HG03064 (cell line): ENCODE results near the gene TBX3.
"Not testable (repeated sequence)": the region's sequence is repeated elsewhere in the genome, so short reads cannot be mapped to it uniquely, and the experiment has no call there.

ENCODE experiments used
- ATAC-seq: cut with Tn5 transposase; IDR thresholded peaks from one replicate; pipeline ENCODE4 v1.9.1; 2021; ENCODE audit warnings: low read depth; ENCODE audit not compliant: unreplicated experiment

Gene TBX3

DNA sequence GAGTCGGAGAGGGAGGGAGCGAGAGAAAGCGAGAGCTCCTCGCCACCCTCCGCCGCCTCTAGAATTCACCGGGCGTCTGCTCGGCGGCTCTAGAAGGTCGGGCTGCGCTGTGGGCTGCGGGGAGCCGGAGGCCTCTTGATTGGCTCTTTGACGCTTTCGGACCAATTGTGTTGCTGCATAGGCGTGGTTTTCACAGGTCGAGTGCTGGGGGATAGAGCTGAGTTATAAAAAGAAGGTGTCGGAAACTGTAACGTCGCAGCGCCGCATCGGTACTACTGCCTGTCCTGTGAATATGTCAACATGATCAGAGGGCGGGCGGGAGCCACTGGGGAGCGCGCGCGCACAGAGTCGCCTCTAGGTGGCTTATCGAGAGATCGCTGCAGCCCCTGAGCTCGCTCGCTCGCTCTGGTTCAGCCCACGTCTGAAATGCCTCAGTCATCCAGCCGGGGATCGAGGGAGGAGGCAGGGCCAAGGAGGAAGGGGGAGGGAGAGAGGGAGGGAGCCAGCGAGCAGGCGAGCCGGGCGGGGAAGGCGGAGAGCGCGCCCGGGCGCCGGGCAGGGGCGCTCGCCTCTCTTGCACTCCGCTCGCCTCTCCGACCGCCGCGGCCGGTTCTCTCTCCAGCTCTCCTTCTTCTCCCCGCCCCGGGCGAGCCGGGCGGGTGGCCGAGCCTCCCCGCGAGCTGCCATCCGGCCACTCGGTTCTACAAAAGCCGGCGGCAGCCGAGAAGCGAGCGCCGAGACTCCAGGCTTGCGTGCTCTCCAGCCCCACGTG lies at the start of gene TBX3:
Gene TBX3, minus strand, starts transcription at position 78 of the 772 bp plus-strand sequence. CDS start 975 bp downstream, outside the sequence.
- ATAC-seq, result no peak

DNA sequence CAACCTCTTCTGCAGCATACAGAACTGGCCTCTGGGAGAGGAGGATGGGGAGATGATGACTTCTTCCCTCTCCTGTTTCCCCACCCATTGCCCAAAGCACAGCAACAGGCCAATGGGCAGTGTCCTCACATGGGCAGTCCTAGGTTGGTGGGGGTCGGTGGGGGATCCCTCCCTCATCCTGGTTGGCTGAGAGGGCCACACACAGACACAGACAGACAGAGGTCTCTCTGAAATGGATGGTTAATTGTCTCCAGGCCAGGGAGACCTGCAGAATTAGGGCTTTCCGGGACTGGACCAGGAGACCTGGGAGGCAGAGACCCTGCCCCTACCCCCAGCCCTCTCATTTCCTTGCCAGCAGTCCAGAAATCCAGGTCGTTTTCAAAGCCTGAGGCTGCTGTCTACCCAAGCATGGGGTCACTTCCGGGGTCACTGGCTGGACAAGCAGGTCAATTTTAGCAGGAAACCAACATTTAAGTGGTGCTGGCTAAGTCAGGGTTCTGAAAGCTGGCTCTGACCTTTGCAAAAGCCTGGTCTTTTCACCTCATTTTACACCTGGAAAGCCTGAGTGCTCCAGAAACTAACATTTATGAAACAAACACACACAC lies 48.6 kb upstream of the TBX3 start:
- no peak for ATAC-seq

DNA sequence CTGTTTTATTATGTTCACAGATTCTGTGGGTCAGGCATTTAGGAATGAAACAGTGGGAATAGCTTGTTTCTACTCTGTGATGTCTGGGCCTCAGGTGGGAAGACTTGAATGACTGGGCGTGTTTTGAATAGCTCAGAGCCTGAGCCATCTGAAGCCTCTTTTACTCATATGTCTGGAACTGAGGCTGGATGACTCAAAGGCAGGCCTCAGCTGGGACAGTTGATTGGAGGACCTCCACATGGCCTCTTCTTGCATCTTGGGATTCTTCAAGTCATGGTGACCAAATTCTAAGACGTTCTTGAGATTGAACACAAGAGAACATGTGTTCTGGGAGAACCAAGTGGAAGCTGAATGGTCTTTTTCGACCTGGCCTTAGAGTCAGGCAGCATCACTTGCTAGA lies 45.8 kb upstream of the TBX3 start:
- ATAC-seq, result no peak

DNA sequence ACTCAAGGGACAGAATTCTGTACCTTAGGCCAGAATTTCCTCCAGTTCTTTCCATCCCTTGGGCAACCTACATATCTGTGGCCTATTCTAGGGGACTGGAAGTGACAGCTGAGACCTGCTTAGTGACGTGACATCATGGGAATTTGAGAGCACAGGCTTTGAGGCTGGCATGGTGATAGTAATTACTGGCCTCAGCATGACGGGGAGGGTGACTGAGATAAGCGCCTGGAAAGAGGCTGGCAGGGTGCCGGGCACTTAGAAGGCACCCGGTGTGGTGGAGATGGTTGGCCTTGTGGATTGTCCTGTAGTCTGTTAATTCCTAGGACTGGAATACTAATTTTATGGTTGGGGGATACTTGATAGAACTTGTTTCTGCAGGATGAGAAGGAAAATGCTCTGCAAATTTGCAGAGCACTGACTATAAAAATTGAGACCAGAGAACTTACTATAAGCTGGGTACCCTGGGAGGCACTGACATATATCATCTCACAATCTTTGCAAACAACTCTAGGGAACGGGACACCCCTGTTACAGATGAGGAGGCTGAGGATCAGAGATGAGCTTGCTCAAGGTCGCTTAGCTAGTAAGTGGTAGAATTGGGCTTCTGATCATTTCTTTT lies 42.2 kb upstream of the TBX3 start:
- ATAC-seq, result no peak

DNA sequence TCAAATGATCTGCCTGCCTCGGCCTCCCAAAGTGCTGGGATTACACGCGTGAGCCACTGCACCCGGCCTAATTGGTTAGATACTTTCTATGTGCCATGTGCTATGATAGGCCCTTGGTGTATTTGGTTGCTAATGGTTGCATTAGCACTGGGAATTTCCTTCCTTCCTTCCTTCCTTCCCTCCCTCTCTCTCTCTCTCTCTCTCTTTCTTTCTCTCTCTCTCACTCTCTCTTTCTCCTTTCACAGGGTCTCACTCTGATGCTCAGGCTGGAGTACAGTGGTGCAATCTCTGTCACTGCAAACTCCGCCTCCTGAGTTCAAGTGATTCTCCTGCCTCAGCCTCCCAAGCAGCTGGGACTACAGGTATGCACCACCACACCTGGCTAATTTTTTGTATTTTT lies 38.2 kb upstream of the TBX3 start:
- not testable (repeated sequence) for ATAC-seq

DNA sequence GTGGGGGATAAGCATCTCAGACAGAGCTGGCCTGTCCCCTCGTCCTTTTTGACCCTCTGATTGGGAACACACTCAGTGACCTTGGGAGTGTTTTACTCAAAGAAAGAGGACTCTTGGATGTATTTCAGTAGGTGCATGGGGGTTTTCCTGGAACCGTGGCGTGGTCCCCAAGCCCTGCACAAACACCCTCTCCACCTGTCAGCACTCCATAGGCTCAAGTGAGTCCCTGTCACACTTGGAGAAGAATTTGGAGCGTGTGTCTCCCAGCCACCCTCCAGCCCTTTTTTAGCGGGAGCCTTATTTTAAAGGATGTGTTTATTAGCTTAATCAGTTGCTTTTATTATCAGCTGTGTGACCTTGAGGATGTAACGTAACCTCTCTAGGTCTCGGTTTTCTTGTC lies 37.3 kb upstream of the TBX3 start:
- ATAC-seq, result no peak

DNA sequence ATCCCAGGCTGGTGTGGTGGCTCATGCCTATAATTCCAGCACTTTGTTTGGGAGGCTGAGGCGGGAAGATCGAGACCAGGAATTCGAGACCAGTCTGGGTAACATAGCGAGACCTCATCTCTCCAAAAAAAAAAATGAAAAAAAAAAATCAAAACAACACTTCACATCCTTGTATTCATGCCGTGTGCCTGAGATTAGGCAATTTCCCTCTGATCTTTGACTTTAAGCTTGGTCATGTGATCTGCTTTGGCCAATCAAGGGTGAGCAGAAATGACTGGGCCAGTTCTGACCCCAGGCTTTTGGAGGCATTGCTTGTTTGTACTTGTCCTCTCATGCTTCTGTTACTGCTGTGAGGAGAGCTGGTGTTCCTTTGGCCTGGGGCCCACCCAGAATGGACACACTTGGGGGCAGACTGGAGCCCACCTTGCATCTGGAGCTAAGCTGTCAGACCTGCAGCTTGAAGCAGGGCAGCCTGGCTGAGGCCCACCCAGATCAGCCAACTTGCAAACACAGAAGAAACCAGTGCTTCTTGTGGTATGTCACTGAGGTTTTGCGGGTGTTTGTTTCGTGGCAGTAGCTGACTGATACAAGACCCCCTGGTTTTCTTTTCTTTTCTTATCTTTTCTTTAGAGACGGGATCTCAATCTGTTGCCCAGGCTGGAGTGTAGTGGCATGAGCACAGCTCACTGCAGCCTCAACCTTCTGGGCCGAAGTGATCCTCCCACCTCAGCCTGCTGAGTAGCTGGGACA lies 29.7 kb upstream of the TBX3 start:
- no peak for ATAC-seq

DNA sequence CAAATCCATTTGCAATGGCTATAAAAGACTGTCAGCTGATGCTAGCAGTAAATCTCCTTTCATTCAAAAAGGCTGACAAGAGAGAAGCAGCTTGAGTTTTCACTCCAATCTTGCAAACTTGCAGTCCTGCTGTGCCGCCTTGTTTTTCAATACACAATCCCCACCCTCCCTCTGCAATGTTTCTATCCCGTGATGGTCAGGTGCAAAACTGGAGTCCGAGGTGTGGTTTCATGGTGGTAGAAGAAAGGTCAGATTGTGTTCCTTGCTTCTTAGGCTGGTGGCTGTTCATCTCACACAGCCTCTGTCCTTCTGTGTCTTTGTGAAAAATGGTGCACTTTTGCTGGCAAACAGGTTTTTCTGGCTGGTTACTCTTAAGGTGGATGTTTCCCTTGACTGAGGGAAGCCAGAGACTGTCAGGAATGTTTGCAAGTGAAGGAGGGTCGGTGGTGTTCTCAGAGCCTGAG lies 27.7 kb upstream of the TBX3 start:
- no peak for ATAC-seq

DNA sequence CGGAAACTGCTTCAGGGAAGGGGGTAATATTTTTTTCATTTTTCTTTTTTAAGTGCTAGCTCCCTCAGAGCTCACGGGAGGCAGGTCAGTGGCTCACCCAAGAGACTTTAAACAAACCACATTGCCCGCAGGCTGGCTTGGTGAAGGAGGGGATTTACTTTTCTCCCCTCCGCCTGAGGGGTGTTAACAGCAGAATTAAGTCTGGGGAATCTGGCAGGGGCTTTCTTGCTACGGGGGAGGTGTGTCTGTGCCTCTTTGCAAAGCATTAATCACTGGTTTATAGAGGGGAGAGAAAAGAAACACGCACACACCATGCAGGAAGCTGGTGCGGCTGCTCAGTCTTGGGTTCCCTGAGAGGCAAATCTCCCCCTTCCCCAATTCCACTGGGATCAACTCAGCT lies 26.2 kb upstream of the TBX3 start:
- no peak for ATAC-seq

DNA sequence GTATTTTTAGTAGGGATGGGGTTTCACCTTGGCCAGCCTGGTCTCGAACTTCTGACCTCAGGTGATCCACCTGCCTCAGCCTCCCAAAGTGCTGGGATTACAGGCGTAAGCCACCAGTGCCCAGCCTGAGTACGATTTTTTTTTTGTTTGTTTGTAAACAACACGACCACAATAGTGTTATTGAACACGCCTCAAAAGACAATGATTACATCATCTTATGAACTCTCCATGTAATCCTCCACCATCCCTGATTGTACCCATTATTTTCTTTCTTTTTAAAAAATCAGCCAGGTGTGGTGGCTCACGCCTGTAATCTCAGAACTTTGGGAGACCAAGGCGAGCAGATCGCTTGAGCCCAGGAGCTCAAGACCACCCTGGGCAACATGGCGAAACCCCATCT lies 25.1 kb upstream of the TBX3 start:
- ATAC-seq, result no peak

DNA sequence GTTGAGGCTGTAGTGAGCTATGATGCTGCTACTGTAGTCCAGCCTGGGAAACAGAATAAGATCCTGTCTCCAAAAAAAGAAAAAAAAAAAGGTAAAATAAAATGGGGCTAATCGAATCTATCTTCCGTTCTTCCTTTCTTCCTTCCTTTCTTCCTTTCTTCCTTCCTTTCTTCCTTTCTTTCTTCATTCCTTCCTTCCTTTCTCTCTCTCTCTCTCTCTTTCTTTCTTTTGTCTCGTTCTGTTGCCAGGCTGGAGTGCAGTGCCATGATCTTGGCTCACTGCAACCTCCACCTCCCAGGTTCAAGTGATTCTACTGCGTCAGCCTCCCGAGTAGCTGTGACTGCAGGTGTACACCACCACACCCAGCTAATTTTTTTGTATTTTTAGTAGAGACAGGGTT lies 24.6 kb upstream of the TBX3 start:
- not testable (repeated sequence) for ATAC-seq

DNA sequence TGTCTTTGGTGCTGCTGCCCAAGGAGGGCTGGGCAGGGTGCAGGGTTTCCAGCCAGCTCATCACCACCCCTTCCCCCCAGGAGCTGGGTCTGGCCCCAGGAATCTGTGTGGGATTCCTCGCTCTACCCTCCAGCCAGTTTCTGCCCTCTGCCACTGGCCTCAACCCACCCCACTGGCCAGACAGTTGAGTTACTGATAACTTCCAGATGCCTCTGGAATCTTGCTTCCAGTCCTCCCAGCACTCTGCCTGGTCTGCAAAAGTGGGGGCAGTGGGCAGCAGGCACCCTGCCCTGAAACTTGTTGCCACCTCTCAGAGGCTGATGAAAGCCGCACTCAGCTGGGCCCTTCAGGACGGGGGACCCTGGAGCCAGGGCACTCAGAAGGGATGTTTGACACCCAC lies 20.1 kb upstream of the TBX3 start:
- ATAC-seq, result no peak

DNA sequence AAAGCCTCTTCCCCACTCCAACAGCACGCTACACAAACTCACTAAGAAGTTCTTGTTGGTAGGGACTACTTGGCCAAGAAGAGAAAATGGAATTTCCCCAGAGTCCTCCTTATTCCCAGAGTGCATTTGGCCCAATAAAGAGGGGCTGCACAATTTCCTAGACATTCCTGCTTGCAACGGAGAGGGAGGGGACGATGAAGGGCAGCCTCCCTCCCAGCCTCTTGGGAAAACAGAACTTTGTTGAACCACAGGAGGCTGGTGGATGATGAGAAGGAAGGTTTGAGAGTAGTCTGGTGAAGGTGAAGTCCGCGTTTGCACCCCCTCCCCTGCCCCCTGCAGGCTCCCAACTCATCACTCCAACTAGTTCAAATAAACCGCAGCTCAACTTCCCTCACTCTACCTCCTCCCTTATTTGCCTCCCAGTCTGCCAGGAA lies 19.1 kb upstream of the TBX3 start:
- no peak for ATAC-seq

DNA sequence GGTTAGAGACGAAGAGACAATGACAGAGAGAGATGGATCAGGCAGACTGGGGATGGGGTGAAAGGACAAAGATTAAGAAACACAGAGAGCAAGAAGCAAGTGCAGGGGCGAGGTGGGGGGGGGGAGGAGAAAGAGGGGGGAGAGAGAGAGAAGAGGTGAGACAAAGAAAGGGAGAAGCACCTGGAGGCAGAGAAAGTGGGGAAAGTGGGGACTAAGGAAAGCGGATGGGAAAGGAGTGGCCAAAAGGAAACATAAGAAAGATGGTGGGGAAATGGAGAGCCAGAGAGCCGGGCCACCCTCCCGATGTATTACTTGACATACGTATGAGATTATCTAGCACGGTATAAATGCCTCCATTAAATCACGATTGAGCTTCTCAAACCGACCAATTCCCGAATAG lies 18.5 kb upstream of the TBX3 start:
- ATAC-seq, result no peak

DNA sequence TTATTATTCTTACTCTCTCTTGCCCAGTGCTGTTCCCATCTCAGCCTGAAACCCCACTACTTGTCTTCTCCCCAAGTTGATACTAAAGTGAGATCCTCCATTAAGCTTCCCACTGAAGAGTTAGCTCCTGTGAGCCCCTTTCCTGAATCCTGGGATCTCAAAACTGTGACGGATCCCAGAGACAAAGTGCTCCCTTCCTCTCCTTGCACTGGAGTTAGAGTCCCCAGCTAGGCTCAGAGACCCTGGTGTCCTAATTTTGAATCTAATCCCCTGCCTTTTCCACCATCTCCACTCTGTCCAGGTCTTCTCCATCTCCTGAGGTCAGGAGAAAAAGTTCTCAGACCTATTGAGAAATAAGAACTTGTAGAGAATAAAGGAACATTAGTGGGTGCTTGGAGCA lies 17.6 kb upstream of the TBX3 start:
- no peak for ATAC-seq

DNA sequence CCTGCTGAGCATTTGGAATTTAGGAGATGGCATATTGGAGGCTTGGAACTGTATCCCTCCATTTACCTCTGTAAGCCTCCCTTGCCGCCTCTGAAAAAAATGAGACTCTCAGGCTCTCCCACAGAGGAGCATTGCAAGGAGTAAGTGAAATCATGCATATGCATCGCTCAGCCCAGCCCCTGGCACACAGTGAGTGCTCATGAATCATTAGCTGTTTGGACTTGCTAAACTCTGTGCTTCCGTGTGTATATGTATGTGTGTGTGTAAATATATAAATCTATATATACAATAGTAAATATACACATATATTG lies 17.1 kb upstream of the TBX3 start:
- no peak for ATAC-seq

DNA sequence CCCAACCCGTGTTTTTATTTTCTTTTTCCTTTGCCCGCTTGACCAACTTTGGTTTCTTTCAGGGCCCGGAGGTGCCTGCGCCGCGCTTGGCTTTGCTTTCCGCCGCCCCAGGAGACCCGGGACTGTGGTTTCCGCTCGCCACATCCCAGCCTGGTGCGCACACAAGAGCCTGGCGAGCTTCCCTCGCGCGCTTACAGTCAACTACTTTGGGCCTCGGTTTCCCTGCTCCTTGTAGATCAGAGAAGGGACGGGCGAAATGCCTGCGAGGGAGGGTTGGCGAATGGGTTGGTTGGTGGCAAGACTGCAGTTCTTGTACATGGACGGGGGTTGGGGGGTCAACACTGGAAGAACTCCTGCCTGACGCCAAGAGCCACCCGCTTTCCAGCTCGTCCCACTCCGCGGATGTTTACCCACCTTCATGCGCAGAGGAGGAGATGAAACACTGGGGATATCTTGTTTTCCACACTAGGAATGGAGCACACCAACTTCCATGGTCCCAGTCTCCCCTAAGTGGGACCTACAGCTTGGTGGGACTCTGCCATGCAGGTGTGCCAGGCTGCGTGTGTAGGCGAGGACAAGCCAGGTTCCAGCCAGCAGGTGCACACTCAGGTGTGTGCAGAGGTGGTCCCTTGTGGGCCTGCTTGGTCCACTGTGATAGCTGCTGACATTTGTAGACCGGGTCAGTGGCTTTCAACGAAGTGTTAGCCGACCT lies 16.6 kb upstream of the TBX3 start:
- ATAC-seq, result no peak

DNA sequence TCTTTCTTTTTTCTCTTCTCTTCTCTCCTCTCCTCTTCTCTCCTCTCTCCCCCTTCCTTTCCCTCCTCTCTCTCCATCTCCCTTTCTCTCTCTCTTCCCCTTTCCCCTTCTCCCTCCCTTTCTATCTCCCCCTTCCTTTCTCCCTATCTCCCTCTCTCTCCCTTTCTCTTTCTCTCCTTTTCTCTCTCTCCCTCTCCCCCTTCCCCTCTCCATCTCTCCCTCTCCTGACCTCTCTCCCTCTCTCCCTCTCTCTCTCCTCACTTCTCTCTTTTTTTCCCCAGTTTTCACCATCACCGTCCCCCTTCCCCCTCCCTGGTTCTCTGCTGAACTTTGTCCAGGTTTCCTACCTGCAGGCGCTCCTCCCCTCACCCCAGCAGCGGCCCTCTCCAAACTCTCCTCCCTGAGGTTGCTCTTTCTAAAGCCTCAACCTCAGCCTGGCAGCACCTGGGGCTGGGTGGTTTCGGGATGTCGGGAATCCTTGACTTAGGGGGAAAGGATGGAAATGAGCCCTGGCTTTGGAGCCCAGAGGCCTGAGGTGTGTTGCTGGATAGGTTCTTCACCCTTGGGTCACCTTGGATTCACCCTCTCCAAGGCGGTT lies 14.7 kb upstream of the TBX3 start:
- no peak for ATAC-seq

DNA sequence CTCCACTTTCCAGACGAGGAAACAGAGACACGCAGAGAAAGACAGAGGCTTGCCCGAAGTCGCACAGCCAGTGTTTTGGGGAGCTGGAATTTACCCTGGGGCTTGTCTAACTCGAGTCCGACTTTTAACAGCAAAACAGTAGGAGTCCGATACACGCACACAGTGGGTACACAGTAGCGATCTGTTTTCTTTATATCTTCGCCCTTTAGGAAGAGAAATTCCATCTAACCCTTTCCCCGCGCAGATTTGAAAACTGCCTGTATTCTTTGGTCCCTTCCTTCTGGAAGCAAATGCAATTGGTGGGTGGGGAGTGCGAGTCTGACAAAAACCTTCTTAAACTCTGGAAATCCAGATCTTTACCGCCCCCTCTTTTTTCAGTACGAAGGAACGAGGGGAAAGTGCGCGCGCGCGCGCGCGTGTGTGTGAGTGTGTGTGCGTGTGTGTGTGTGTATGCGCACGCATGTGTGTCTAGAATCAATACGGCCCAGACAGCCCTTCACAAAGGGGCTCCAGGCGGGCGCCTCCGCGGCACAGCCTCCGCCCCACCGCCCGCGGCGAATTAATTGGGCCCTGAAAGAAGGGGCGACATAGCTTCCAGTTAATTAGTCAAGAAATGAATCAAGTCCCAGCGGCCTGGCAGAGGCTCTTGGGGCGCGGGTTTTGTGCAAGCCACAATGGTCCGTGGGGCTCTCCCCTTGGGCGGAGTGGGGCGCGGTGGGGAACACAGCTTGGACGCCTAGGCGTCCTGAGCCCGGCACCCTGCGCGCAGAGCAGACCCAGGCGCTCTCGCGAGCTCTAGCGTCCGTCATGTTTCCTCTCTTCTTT lies 14.0 kb upstream of the TBX3 start:
- no peak for ATAC-seq
